Colon (tissue), 2 donors: ENCODE measurements around the gene MRPL21.

Experiments
- FAIRE-seq: peaks from 2 replicates; lab custom pipeline; 2012; peaks lifted over from hg19 to GRCh38; lab: Jason Lieb, UNC
- donor health status: control.
- donor health status: control.

Gene MRPL21

DNA sequence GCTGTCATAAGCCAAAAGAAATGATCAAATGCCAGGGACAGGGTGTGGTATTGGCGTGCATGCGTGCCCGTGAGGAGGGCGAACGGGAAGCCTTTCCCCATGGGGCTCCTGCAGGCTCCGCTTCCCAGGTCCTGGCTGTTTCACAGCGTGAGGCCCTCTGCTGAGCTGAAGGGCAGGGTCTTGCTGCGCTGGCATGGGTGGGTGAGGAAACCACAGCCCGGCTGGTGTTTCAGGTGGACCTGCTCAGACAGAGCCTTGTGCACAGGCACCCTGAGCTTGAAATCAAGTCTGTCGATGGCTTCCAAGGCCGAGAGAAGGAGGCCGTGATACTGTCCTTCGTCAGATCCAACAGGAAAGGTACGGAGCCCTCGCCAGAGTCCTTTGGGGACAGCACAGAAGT, 31.4 kb upstream of the MRPL21 start:
- no peak for FAIRE-seq

- FAIRE-seq, result no peak
These were observed 31.0 kb upstream of the MRPL21 start for GRCh38 chr11:68934666-68935065.

- FAIRE-seq, result no peak
These were observed 30.7 kb upstream of the MRPL21 start for GRCh38 chr11:68934321-68934645.

GRCh38 chr11:68933605-68934320, 30.1 kb upstream of the MRPL21 start:
- no peak for FAIRE-seq

GRCh38 chr11:68932933-68933577, 29.4 kb upstream of the MRPL21 start:
- no peak for FAIRE-seq

GRCh38 chr11:68932358-68932757, 28.7 kb upstream of the MRPL21 start:
- no peak for FAIRE-seq

DNA sequence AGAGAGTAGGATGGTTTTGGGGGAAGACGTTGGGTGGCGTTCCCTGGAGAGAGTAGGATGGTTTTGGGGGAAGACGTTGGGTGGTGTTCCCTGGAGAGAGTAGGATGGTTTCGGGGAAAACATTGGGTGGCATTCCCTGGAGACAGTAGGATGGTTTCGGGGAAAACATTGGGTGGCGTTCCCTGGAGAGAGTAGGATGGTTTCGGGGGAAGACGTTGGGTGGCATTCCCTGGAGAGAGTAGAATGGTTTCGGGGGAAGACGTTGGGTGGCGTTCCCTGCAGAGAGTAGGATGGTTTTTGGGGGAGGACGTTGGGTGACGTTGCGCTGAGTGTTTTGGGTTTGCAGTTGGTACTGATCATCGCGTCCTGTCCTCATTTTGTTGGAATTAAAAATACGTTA, 28.3 kb upstream of the MRPL21 start:
- FAIRE-seq, result no peak

GRCh38 chr11:68930991-68931855, 27.6 kb upstream of the MRPL21 start:
- FAIRE-seq, result no peak

DNA sequence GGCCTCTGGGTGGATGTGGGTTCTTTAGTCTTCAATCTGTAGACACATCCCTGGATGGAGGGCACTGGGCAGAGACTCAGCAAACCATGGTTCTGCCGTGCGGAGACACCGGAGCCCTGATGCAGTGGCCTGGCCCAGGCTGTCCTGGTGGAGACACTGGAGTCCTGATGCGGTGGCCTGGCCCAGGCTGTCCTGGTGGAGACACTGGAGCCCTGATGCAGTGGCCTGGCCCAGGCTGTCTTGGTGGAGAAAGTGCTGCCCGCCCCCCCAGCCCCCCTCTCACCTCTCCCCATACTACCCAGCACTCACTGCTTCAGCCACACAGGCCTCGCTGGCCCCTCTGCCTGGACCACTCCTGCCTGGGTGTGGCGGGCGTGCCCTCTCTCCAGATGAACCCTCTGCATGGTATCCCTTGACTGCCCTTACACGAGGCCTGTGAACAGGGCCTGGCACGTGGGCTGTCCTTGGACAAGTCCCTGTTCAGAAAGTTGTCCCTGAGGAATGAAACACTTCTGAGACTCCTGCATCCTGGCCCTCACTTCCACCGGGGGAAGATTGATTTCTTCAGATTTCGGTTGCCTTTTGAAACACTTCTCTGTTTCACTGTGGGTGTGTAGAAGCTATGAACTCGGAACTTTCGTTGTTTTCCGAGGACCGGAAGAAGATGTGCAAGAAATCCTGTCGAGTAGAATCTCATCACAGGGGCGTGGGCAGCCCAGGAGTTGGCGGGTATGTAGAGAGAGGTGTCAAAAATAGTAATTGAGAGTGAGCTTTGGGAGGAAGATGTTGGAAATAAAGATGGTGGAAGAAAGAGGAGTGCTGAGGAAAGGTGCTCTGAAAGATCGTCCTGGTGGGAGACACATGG, 26.3 kb upstream of the MRPL21 start:
- FAIRE-seq, result no peak

- no peak for FAIRE-seq
These were observed 25.5 kb upstream of the MRPL21 start for GRCh38 chr11:68929135-68929534.

DNA sequence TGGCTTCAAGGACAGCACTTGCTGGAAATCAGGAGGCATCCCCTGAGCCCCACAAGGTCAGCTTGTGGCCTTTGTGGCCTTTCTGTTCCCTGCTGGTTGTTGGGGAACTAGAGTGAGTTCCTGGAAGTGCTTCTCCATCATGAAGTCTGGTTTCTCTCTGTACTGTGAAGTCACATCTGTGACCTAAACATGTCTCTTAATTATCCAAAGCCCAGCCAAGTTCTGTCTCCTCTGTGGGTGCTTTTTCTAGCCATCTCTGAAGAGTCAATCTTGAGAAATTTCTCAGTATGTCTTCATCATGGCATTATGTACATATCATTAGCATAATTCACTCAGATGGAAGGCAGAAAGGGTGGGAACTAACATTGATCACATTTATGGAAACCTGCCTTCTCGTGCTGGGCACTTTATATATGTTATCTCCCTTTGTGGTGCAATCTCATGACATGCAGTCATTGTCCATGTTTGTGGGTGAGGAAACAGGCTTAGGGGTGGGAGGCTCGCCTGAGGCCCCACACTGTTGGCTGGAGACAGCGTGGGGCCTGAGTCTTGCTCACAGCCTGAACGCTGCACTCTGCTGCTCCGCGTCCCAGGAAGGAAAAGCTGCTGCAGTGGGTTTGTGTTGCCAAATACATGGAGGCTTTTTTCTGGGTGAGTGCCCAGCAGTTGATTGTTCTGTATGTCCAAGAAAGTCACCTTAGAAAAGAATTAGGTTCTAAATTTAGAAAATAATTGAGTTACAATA, 24.7 kb upstream of the MRPL21 start:
- FAIRE-seq, result no peak

GRCh38 chr11:68927280-68928135, 23.9 kb upstream of the MRPL21 start:
- FAIRE-seq, result no peak

DNA sequence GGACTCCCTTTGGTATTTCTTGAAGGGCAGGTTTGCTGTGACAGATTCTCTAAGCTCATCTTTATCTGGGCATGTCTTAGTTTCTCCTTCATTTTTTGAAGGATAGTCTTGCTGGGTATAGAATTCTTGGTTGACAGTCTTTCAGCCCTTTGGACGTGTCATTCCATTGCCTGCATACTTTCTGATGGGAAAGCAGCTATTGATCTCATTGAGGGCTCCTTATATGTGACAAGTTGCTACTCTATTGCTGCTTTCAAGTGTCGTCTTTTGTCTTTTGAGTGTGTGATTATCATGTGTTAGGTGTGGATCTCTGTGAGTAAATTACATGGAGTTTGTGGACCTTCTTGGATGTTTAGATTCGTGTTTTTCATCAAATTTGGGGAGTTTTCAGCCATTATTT, 22.0 kb upstream of the MRPL21 start:
- FAIRE-seq, result no peak

- FAIRE-seq, result no peak
These were observed 20.7 kb upstream of the MRPL21 start for GRCh38 chr11:68924073-68924925.

- FAIRE-seq, result no peak
These were observed 20.0 kb upstream of the MRPL21 start for GRCh38 chr11:68923614-68924013.

DNA sequence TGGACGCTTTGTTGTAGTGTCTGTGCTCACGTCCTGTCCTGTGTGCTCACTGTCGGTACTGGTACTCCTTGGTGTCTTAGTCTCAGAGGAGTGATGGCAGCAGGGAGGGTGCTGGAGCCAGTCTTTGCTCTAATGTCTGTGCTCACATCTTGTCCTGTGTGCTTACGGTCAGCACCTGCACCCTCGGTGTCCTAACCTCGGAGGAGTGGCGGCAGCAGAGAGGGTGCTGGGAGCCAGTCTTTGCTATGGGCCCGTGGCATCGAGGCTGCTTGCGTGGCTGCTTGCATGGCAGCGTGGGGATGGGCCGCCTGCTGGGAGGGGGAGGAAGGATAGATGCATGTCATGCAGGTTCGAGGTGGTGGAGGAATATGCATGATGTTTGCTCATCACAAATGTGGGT, 12.8 kb upstream of the MRPL21 start:
- FAIRE-seq, result no peak

DNA sequence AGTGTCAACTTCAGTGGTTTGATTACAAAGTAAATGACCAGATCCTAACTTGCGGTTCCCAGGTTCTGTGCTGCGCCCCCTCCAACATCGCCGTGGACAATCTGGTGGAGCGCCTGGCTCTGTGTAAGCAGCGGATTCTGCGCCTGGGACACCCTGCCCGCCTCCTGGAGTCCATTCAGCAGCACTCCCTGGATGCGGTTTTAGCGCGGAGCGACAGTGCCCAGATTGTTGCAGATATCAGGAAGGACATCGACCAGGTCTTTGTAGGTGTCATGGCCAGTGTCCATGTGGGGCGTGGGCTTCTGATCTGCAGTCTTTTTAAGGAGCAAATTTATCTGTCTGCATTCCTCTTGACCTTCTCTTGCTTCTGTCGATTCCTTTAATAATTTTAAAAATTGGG, 11.1 kb upstream of the MRPL21 start:
- no peak for FAIRE-seq

DNA sequence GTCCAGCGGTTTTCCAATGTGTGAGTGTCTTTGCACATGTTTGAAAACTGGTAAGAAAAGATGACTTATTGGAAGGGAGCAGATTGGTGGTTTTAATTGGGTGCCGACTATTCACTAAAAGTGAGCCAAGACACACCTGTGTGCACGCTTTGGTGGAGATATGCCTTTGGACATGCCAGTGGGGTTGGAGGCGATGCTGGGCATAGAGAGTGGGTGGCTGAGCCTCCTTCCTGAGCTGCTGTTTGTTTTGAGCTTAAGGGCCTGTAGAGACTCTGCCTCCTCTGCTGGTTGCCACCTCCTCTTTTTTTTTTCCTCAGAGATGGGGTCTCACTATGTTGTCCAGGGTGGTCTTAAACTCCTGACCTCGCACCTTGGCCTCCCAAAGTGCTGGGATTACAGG, 9.6 kb upstream of the MRPL21 start:
- no peak for FAIRE-seq

DNA sequence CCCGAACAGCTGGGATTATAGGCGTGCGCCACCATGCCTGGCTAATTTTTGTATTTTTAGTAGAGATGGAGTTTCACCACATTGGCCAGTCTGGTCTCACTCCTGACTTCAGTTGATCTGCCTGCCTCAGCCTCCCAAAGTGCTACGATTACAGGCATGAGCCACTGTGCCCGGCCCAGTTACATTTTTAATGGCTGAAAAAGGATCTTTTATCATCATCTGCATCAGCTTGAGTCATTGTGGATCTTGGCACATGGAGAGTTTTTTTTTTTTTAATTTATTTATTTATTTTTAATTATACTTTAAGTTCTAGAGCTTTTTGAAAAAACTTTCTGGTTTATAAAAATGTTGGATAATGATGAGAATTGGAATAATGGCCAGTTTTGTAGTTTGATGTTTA, 8.6 kb upstream of the MRPL21 start:
- no peak for FAIRE-seq

- FAIRE-seq, result no peak
These were observed 8.1 kb upstream of the MRPL21 start for GRCh38 chr11:68911731-68912130.
